ENCODE measurements around the gene BID. TPM values are rescaled to one million over a fixed set of nuclear protein-coding genes. Genes with fewer than 3 reads are reported as not detected.

BID gene
- total RNA-seq: 18.6 TPM

- DNase-seq: peak; percentile 46
These were observed at the start of gene BID for GRCh38 chr22:17774206-17774925. Gene BID, minus strand, starts transcription at chr22:17774469. Its CDS starts 24,353 bp downstream, at chr22:17750116.

- DNase-seq: no peak
These were observed 49.7 kb upstream of the BID start for GRCh38 chr22:17823964-17824363.

GRCh38 chr22:17823226-17823625 is 49.0 kb upstream of the BID start:
- no peak for DNase-seq

- no peak for DNase-seq
These were observed 47.8 kb upstream of the BID start for GRCh38 chr22:17822087-17822486.

GRCh38 chr22:17820879-17821439 is 46.7 kb upstream of the BID start:
- no peak for DNase-seq

GRCh38 chr22:17818649-17819048 is 44.4 kb upstream of the BID start:
- no peak for DNase-seq

- DNase-seq: no peak
These were observed 43.9 kb upstream of the BID start for GRCh38 chr22:17818180-17818579.

- DNase-seq: no peak
These were observed 43.3 kb upstream of the BID start for GRCh38 chr22:17817511-17818065.

- no peak for DNase-seq
These were observed 42.8 kb upstream of the BID start for GRCh38 chr22:17817079-17817478.

GRCh38 chr22:17816649-17817048 is 42.4 kb upstream of the BID start:
- no peak for DNase-seq

- no peak for DNase-seq
These were observed 41.5 kb upstream of the BID start for GRCh38 chr22:17815703-17816254.

GRCh38 chr22:17814830-17815229 is 40.6 kb upstream of the BID start:
- no peak for DNase-seq

GRCh38 chr22:17814084-17814483 is 39.8 kb upstream of the BID start:
- DNase-seq: no peak

GRCh38 chr22:17811119-17811518 is 36.9 kb upstream of the BID start:
- DNase-seq: no peak

GRCh38 chr22:17810570-17811116 is 36.4 kb upstream of the BID start:
- no peak for DNase-seq

GRCh38 chr22:17808693-17809403 is 34.6 kb upstream of the BID start:
- DNase-seq: peak; percentile 61

- DNase-seq: peak; percentile 76
These were observed 33.5 kb upstream of the BID start for GRCh38 chr22:17807578-17808410.

- no peak for DNase-seq
These were observed 32.8 kb upstream of the BID start for GRCh38 chr22:17807086-17807485.

GRCh38 chr22:17806437-17806836 is 32.2 kb upstream of the BID start:
- DNase-seq: no peak

- peak; percentile 20 for DNase-seq
These were observed 30.2 kb upstream of the BID start for GRCh38 chr22:17804331-17805080.

Data from tongue (tissue), 2 donors.